Neuron (in vitro differentiated cells): ENCODE measurements around the gene WDR70.
"Not testable (repeated sequence)": the region's sequence is repeated elsewhere in the genome, so short reads cannot be mapped to it uniquely, and the experiment has no call there.

Experiments used
- H2AFZ ChIP-seq: one replicate; pipeline ENCODE4 v1.6.1; 2013; ENCODE audit warnings: low read depth, mild to moderate bottlenecking, inconsistent platforms, low read length, moderate library complexity
- H3K27me3 ChIP-seq: one replicate; pipeline ENCODE4 v1.6.1; 2013; ENCODE audit warnings: low read length; ENCODE audit not compliant: insufficient read depth
- H3K36me3 ChIP-seq: one replicate; pipeline ENCODE4 v1.6.1; 2013; ENCODE audit warnings: low read length; ENCODE audit not compliant: insufficient read depth
- H3K4me1 ChIP-seq: one replicate; pipeline ENCODE4 v1.6.1; 2013; ENCODE audit warnings: low read length; ENCODE audit not compliant: insufficient read depth
- H3K4me3 ChIP-seq: 2 replicates; pipeline ENCODE4 v1.5.1; 2013; ENCODE audit warnings: mild to moderate bottlenecking, low read length, moderate library complexity
- H3K9me3 ChIP-seq: one replicate; pipeline ENCODE4 v1.6.1; 2013; ENCODE audit warnings: low read length

The WDR70 gene

GRCh38 chr5:37424441-37424840 lies 45.3 kb downstream of the WDR70 start:
- Histone ChIP-seq H3K4me3 (no peak overlapping the region), H3K27me3 (no peaks in the 10 kb centered on the region), H3K36me3 (peaks cover 23% of the 10 kb centered on the region), H2AFZ (no peak overlapping the region), H3K4me1 (no peaks in the 10 kb centered on the region), H3K9me3 (no peaks in the 10 kb centered on the region)

GRCh38 chr5:37428044-37428443 lies 48.9 kb downstream of the WDR70 start:
- no peaks in the 10 kb centered on the region for H3K27me3 ChIP-seq
- H2AFZ ChIP-seq, result no peak overlapping the region
- no peaks in the 10 kb centered on the region for H3K9me3 ChIP-seq
- H3K36me3 ChIP-seq, result peaks cover 19% of the 10 kb centered on the region
- H3K4me3 ChIP-seq, result no peak overlapping the region
- no peaks in the 10 kb centered on the region for H3K4me1 ChIP-seq

- Histone ChIP-seq H3K27me3 (no peaks in the 10 kb centered on the region), H3K36me3 (peaks cover 2% of the 10 kb centered on the region), H2AFZ (no peak overlapping the region), H3K9me3 (no peaks in the 10 kb centered on the region), H3K4me1 (no peaks in the 10 kb centered on the region), H3K4me3 (no peak overlapping the region)
Observed at GRCh38 chr5:37435261-37435660, 56.1 kb downstream of the WDR70 start.

- Histone ChIP-seq H2AFZ (no peak overlapping the region), H3K4me1 (no peaks in the 10 kb centered on the region), H3K9me3 (no peaks in the 10 kb centered on the region), H3K4me3 (no peak overlapping the region), H3K36me3 (peaks cover 2% of the 10 kb centered on the region), H3K27me3 (no peaks in the 10 kb centered on the region)
Observed at GRCh38 chr5:37436146-37436934, 57.2 kb downstream of the WDR70 start.

- H3K4me3 ChIP-seq, result no peak overlapping the region
- H3K36me3 ChIP-seq, result peaks cover 2% of the 10 kb centered on the region
- no peaks in the 10 kb centered on the region for H3K4me1 ChIP-seq
- H3K9me3 ChIP-seq, result no peaks in the 10 kb centered on the region
- H2AFZ ChIP-seq, result no peak overlapping the region
- H3K27me3 ChIP-seq, result no peaks in the 10 kb centered on the region
Observed at GRCh38 chr5:37437711-37438110, 58.6 kb downstream of the WDR70 start.

- not testable (repeated sequence) for H2AFZ ChIP-seq, H3K4me1 ChIP-seq, H3K4me3 ChIP-seq, H3K9me3 ChIP-seq, H3K36me3 ChIP-seq, H3K27me3 ChIP-seq
Observed at GRCh38 chr5:37445783-37446182, 66.7 kb downstream of the WDR70 start.

- peaks cover 4% of the 10 kb centered on the region for H3K36me3 ChIP-seq
- no peaks in the 10 kb centered on the region for H3K27me3 ChIP-seq
- H3K4me3 ChIP-seq, result no peak overlapping the region
- no peak overlapping the region for H2AFZ ChIP-seq
- H3K4me1 ChIP-seq, result no peaks in the 10 kb centered on the region
- H3K9me3 ChIP-seq, result no peaks in the 10 kb centered on the region
Observed at GRCh38 chr5:37448941-37449340, 69.8 kb downstream of the WDR70 start.

- not testable (repeated sequence) for H3K4me3 ChIP-seq, H2AFZ ChIP-seq, H3K4me1 ChIP-seq, H3K27me3 ChIP-seq, H3K36me3 ChIP-seq, H3K9me3 ChIP-seq
Observed at GRCh38 chr5:37451991-37452390, 72.9 kb downstream of the WDR70 start.

GRCh38 chr5:37453252-37453651 lies 74.1 kb downstream of the WDR70 start:
- not testable (repeated sequence) for H3K27me3 ChIP-seq, H3K36me3 ChIP-seq, H3K4me3 ChIP-seq, H3K4me1 ChIP-seq, H3K9me3 ChIP-seq, H2AFZ ChIP-seq

GRCh38 chr5:37454402-37455055 lies 75.4 kb downstream of the WDR70 start:
- H3K36me3 ChIP-seq, H3K27me3 ChIP-seq: not testable (repeated sequence)

GRCh38 chr5:37463191-37464051 lies 84.3 kb downstream of the WDR70 start:
- not testable (repeated sequence) for H3K9me3 ChIP-seq, H3K36me3 ChIP-seq, H3K4me3 ChIP-seq, H3K27me3 ChIP-seq, H3K4me1 ChIP-seq, H2AFZ ChIP-seq

More at GRCh38 chr5:37454402-37455055, 75.4 kb downstream of the WDR70 start:
- H3K9me3 ChIP-seq, H2AFZ ChIP-seq, H3K4me3 ChIP-seq, H3K4me1 ChIP-seq: not testable (repeated sequence)

- H3K9me3 ChIP-seq, H3K27me3 ChIP-seq, H3K36me3 ChIP-seq, H2AFZ ChIP-seq, H3K4me1 ChIP-seq, H3K4me3 ChIP-seq: not testable (repeated sequence)
Observed at GRCh38 chr5:37464581-37464980, 85.5 kb downstream of the WDR70 start.

- not testable (repeated sequence) for H2AFZ ChIP-seq, H3K4me3 ChIP-seq, H3K9me3 ChIP-seq, H3K36me3 ChIP-seq, H3K4me1 ChIP-seq, H3K27me3 ChIP-seq
Observed at GRCh38 chr5:37469383-37469782, 90.3 kb downstream of the WDR70 start.
